CD8-positive, alpha-beta memory T cell (primary cell): ENCODE measurements around the gene CDK9. TPM values are rescaled to one million over a fixed set of nuclear protein-coding genes. Genes with fewer than 3 reads are reported as not detected.
A peak's percentile ranks its signal among the peaks of the same experiment; 100 is the strongest.

Experiments
- CTCF ChIA-PET: fragments of 350-600 bp; sonication (Branson Sonifier 250); formaldehyde crosslinking; loops from one replicate; lab custom pipeline; 2021; ENCODE audit warnings: antibody characterized with exemption; lab: Charles Lee
- POLR2A ChIA-PET: fragments of 350-600 bp; sonication (Branson Sonifier 250); formaldehyde crosslinking; loops from one replicate; lab custom pipeline; 2021; ENCODE audit warnings: antibody characterized with exemption; lab: Charles Lee
- DNase-seq, 5 donors: peaks; one replicate each; pipeline versions ENCODE4 v3.0.0 to v3.0.0-alpha.2; 2020 to 2022; ENCODE audit warnings: mixed read lengths in 1 of 5
- H3K27ac ChIP-seq: one replicate; pipeline ENCODE4 v1.7.0; 2013; ENCODE audit warnings: low read depth, mild to moderate bottlenecking, low read length, moderate library complexity
- H3K27me3 ChIP-seq: 2 replicates; pipeline ENCODE4 v1.7.0; 2013; ENCODE audit warnings: low read length, mild to moderate bottlenecking; ENCODE audit not compliant: insufficient read depth, poor library complexity, severe bottlenecking
- H3K36me3 ChIP-seq: 2 replicates; pipeline ENCODE4 v1.7.0; 2013; ENCODE audit warnings: mild to moderate bottlenecking, low read length, moderate library complexity; ENCODE audit not compliant: insufficient read depth
- H3K4me1 ChIP-seq: 2 replicates; pipeline ENCODE4 v1.7.0; 2013; ENCODE audit warnings: mild to moderate bottlenecking, low read length, moderate library complexity; ENCODE audit not compliant: insufficient read depth
- H3K4me3 ChIP-seq: 2 replicates; pipeline ENCODE4 v1.7.0; 2013; ENCODE audit warnings: mild to moderate bottlenecking, low read length
- H3K9me3 ChIP-seq: 2 replicates; pipeline ENCODE4 v1.7.0; 2013; ENCODE audit warnings: mild to moderate bottlenecking, low read length
- H3K27ac Mint-ChIP-seq, 8 donors: one replicate each; pipeline ENCODE4 v1.8.0; 2020 to 2021; ENCODE audit warnings: mixed read lengths in 8 of 8, mild to moderate bottlenecking in 6 of 8, inconsistent platforms in 3 of 8, moderate library complexity in 3 of 8
- H3K27me3 Mint-ChIP-seq, 2 donors: one replicate each; pipeline ENCODE4 v1.8.0; 2020 to 2021; ENCODE audit warnings: mixed read lengths in 2 of 2, mild to moderate bottlenecking in 1 of 2, moderate library complexity in 1 of 2
- H3K36me3 Mint-ChIP-seq, 3 donors: one replicate each; pipeline ENCODE4 v1.8.0; 2020 to 2021; ENCODE audit warnings: mixed read lengths in 3 of 3, inconsistent platforms in 1 of 3, mild to moderate bottlenecking in 1 of 3
- H3K4me1 Mint-ChIP-seq, 3 donors: one replicate each; pipeline ENCODE4 v1.8.0; 2020 to 2021; ENCODE audit warnings: mixed read lengths in 3 of 3, inconsistent platforms in 1 of 3, mild to moderate bottlenecking in 1 of 3
- H3K4me3 Mint-ChIP-seq, 7 donors: one replicate each; pipeline ENCODE4 v1.8.0; 2020 to 2021; ENCODE audit warnings: mixed read lengths in 7 of 7, mild to moderate bottlenecking in 6 of 7, moderate library complexity in 4 of 7, inconsistent platforms in 2 of 7
- H3K9me3 Mint-ChIP-seq, 5 donors: one replicate each; pipeline ENCODE4 v1.8.0; 2020 to 2022; ENCODE audit warnings: mixed read lengths in 5 of 5, mild to moderate bottlenecking in 3 of 5, moderate library complexity in 2 of 5, inconsistent platforms in 1 of 5
- polyA plus RNA-seq: library from polyadenylated mRNA; unstranded; fragments of 300-500 nt; fragmentation: Illumina TruSeq; gene quantifications from one replicate; pipeline ENCODE4 v1.2.3, GENCODE V29; 2021
- total RNA-seq, 2 experiments: library from RNA; stranded (reverse); gene quantifications; one replicate each; pipeline ENCODE4 v1.2.3, GENCODE V29; 2021

Gene CDK9
- total RNA-seq (100 to 1,000 TPM; 108 to 111 TPM), polyA plus RNA-seq (72.3 TPM)

- DNase-seq, result peak; percentile 88 to 96 (median 94)
- no peaks in the 10 kb centered on the region for H3K9me3 ChIP-seq
- H3K9me3 Mint-ChIP-seq, result no peaks in the 10 kb centered on the region
- ChIA-PET CTCF (interaction anchor here (0.7 to 7.5 kb wide), 14 partner anchors 11 to 135 kb away, joined by 3 to 69 read pairs (median 5); partner anchors contain the start of genes FPGS and TOR2A), POLR2A (interaction anchor here (0.5 to 4.2 kb wide), 16 partner anchors 10 to 360 kb away, joined by 3 to 54 read pairs (median 5); partner anchors contain the start of gene TOR2A)
- peaks cover 5 to 50% (median 10%) of the 10 kb centered on the region in 3 donors for H3K36me3 Mint-ChIP-seq
- peak within 1 kb of the TSS; percentile 87 for H3K4me3 ChIP-seq
- peaks cover 50% of the 10 kb centered on the region for H3K4me1 ChIP-seq
- no peaks in the 10 kb centered on the region for H3K27me3 ChIP-seq
- peak within 1 kb of the TSS; percentile 65 for H3K27ac ChIP-seq
- peak within 1 kb of the TSS; percentile 85 to 97 (median 90) for H3K4me3 Mint-ChIP-seq
- peaks cover 38% of the 10 kb centered on the region for H3K36me3 ChIP-seq
- H3K27ac Mint-ChIP-seq, result peak within 1 kb of the TSS; percentile 95 to 99 (median 98)
- peaks cover 57 to 73% (median 73%) of the 10 kb centered on the region in 3 donors for H3K4me1 Mint-ChIP-seq
- H3K27me3 Mint-ChIP-seq, result peaks cover 0 to 4% of the 10 kb centered on the region in 2 donors
Observed at GRCh38 chr9:127785933-127786772, at the start of gene CDK9. Gene CDK9 (plus strand): TSS chr9:127786034. CDS start chr9:127786149, 115 bp downstream.

- peaks cover 13 to 21% (median 19%) of the 10 kb centered on the region in 3 donors for H3K4me1 Mint-ChIP-seq
- peaks cover 0 to 58% (median 11%) of the 10 kb centered on the region in 3 donors for H3K36me3 Mint-ChIP-seq
- peak overlapping the region in 6 of 8 donors; percentile 50 to 92 (median 89) for H3K27ac Mint-ChIP-seq
- no peak for DNase-seq
- peaks cover 18% of the 10 kb centered on the region for H3K4me1 ChIP-seq
- ChIA-PET POLR2A (interaction anchor here (1.6 kb wide), 1 partner anchor 37 kb away, joined by 3 read pairs; no protein-coding TSS in a partner anchor), CTCF (interaction anchor here (0.8 to 6.1 kb wide), 3 partner anchors 24 to 184 kb away, joined by 3 to 68 read pairs (median 4); no protein-coding TSS in a partner anchor)
- H3K9me3 Mint-ChIP-seq, result no peaks in the 10 kb centered on the region
- H3K27me3 ChIP-seq, result no peaks in the 10 kb centered on the region
- H3K4me3 ChIP-seq, result no peak overlapping the region
- H3K4me3 Mint-ChIP-seq, result no peak overlapping the region
- H3K27me3 Mint-ChIP-seq, result no peaks in the 10 kb centered on the region
- H3K9me3 ChIP-seq, result no peaks in the 10 kb centered on the region
- peaks cover 8% of the 10 kb centered on the region for H3K36me3 ChIP-seq
- no peak overlapping the region for H3K27ac ChIP-seq
Observed at GRCh38 chr9:127738666-127739065, 47.2 kb upstream of the CDK9 start.

- ChIA-PET POLR2A (no interaction called here), CTCF (interaction anchor here (0.9 to 1.4 kb wide), 2 partner anchors 29 to 131 kb away, joined by 3 read pairs; no protein-coding TSS in a partner anchor)
- H3K4me3 ChIP-seq, result no peak overlapping the region
- Mint-ChIP-seq H3K36me3 (peaks cover 0 to 68% (median 11%) of the 10 kb centered on the region in 3 donors), H3K4me3 (no peak overlapping the region), H3K27me3 (no peaks in the 10 kb centered on the region), H3K27ac (peak overlapping the region in 1 of 8 donors; percentile 68), H3K4me1 (peaks cover 6 to 12% (median 10%) of the 10 kb centered on the region in 3 donors), H3K9me3 (no peaks in the 10 kb centered on the region)
- H3K9me3 ChIP-seq, result no peaks in the 10 kb centered on the region
- H3K27me3 ChIP-seq, result no peaks in the 10 kb centered on the region
- no peak for DNase-seq
- peaks cover 7% of the 10 kb centered on the region for H3K4me1 ChIP-seq
- peaks cover 14% of the 10 kb centered on the region for H3K36me3 ChIP-seq
- no peak overlapping the region for H3K27ac ChIP-seq
Observed at GRCh38 chr9:127739614-127740330, 46.1 kb upstream of the CDK9 start.

DNA sequence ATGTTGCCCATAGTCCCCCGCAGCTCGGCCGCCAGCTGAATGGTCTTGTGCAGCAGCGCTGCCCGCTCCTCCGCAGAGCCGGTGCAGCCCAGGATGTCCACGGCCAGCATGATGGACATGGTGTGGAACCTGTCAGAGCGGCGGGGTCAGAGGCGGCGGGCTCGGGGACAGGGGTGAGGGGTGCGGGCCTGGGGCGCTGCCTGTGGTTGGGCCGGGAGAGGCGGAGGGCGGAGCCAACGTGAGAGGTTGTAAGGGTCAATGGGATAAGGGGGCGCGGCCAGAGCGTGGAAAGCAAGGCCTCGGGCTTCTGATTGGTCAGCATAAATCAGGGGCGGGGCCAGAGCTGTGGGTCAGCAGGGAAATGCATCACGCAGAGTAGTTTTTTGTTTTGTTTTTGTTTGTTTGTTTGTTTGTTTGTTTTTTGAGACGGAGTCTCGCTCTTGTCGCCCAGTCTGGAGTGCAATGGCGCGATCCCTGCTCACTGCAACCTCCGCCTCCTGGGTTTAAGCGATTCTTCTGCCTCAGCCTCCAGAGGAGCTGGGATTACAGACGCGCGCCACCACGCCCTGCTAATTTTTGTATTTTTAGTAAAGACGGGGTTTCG is 43.9 kb upstream of the CDK9 start:
- H3K27ac ChIP-seq, result no peak overlapping the region
- peak overlapping the region in 3 of 8 donors; percentile 75 to 93 (median 89) for H3K27ac Mint-ChIP-seq
- peaks cover 3 to 7% (median 3%) of the 10 kb centered on the region in 3 donors for H3K4me1 Mint-ChIP-seq
- H3K36me3 Mint-ChIP-seq, result peaks cover 0 to 84% (median 12%) of the 10 kb centered on the region in 3 donors
- no peaks in the 10 kb centered on the region for H3K27me3 ChIP-seq
- H3K27me3 Mint-ChIP-seq, result no peaks in the 10 kb centered on the region
- POLR2A ChIA-PET, result interaction anchor here (0.7 to 1.3 kb wide), 2 partner anchors 29 to 44 kb away, joined by 5 to 7 read pairs; partner anchors contain the start of gene CDK9
- no peaks in the 10 kb centered on the region for H3K9me3 ChIP-seq
- no peak for DNase-seq
- H3K36me3 ChIP-seq, result peaks cover 20% of the 10 kb centered on the region
- no peaks in the 10 kb centered on the region for H3K9me3 Mint-ChIP-seq
- H3K4me3 ChIP-seq, result no peak overlapping the region
- CTCF ChIA-PET, result interaction anchor here (4.9 kb wide), 1 partner anchor 43 kb away, joined by 21 read pairs; the partner anchor contains the start of gene CDK9
- H3K4me1 ChIP-seq, result peaks cover 2% of the 10 kb centered on the region
- H3K4me3 Mint-ChIP-seq, result no peak overlapping the region

DNA sequence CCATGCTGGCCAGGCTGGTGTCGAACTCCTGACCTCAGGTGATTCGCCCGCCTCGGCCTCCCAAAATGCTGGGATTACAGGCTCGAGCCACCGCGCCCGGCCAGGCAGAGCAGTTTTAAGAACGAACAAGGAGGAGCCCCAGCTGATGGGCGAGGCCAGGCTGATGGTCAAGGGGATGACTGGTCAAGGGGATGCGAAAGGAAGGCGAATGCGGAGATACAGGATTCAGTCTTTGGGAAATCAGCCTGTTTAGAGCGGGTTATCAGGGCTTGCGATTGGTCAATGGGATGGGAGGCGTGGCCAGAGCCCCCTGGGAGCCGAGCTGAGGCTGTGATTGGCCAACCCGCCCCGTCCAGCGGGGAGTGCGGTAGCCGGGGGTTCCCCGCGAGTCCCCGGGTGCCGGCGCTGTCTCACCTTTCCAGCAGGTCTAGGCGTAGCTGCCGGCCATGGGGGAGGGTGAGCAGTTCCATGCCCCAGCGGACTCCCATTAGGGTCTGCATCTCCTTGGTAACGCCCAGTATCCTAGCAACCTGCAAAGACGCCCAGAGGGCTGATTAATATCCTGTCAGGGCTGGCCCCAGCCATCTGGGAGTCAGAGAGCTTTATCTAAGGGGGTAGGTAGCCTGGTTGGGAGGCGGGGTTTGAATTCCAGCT is 43.3 kb upstream of the CDK9 start:
- POLR2A ChIA-PET, result interaction anchor here (1.3 kb wide), 1 partner anchor 28 kb away, joined by 5 read pairs; no protein-coding TSS in a partner anchor
- CTCF ChIA-PET, result interaction anchor here (1.6 to 4.9 kb wide), 3 partner anchors 8 to 127 kb away, joined by 7 to 21 read pairs (median 14); partner anchors contain the start of genes CDK9 and TOR2A
- Histone ChIP-seq H3K4me3 (no peak overlapping the region), H3K9me3 (no peaks in the 10 kb centered on the region), H3K36me3 (peaks cover 20% of the 10 kb centered on the region), H3K27me3 (no peaks in the 10 kb centered on the region), H3K4me1 (peaks cover 6% of the 10 kb centered on the region), H3K27ac (no peak overlapping the region)
- peaks cover 6 to 10% (median 8%) of the 10 kb centered on the region in 3 donors for H3K4me1 Mint-ChIP-seq
- no peaks in the 10 kb centered on the region for H3K27me3 Mint-ChIP-seq
- peak overlapping the region in 1 of 8 donors; percentile 52 for H3K27ac Mint-ChIP-seq
- H3K4me3 Mint-ChIP-seq, result no peak overlapping the region
- no peaks in the 10 kb centered on the region for H3K9me3 Mint-ChIP-seq
- H3K36me3 Mint-ChIP-seq, result peaks cover 0 to 87% (median 12%) of the 10 kb centered on the region in 3 donors
- DNase-seq, result no peak

GRCh38 chr9:127744398-127745110 is 41.3 kb upstream of the CDK9 start:
- CTCF ChIA-PET, result interaction anchor here (0.9 to 4.9 kb wide), 8 partner anchors 10 to 125 kb away, joined by 3 to 21 read pairs (median 6); partner anchors contain the start of genes CDK9 and TOR2A
- Histone ChIP-seq H3K36me3 (peaks cover 39% of the 10 kb centered on the region), H3K27me3 (no peaks in the 10 kb centered on the region), H3K27ac (no peak overlapping the region), H3K4me3 (no peak overlapping the region), H3K4me1 (peaks cover 11% of the 10 kb centered on the region), H3K9me3 (no peaks in the 10 kb centered on the region)
- POLR2A ChIA-PET, result interaction anchor here (0.6 to 1.7 kb wide), 5 partner anchors 23 to 186 kb away, joined by 3 to 7 read pairs (median 5); no protein-coding TSS in a partner anchor
- no peaks in the 10 kb centered on the region for H3K27me3 Mint-ChIP-seq
- no peaks in the 10 kb centered on the region for H3K9me3 Mint-ChIP-seq
- no peak for DNase-seq
- peak overlapping the region in 4 of 8 donors; percentile 39 to 95 (median 57) for H3K27ac Mint-ChIP-seq
- H3K4me3 Mint-ChIP-seq, result no peak overlapping the region
- H3K36me3 Mint-ChIP-seq, result peaks cover 0 to 88% (median 6%) of the 10 kb centered on the region in 3 donors
- H3K4me1 Mint-ChIP-seq, result peaks cover 6 to 17% (median 12%) of the 10 kb centered on the region in 3 donors
